Heart left ventricle (tissue), 13 donors: ENCODE results near the gene ANXA5.

ENCODE experiments used
- POLR2A ChIP-seq, 2 donors: fragments of 450-650 bp; IDR thresholded peaks; one replicate each; pipeline ENCODE4 v1.6.1; 2017; ENCODE audit warnings: antibody characterized with exemption in 2 of 2, mild to moderate bottlenecking in 2 of 2, moderate library complexity in 2 of 2
- TF ChIP-seq, protein P1 (sequence below), 12 donors: fragments of 200-600 bp; sonication (generic) in 4 of 12; IDR thresholded peaks; one replicate each; pipeline versions ENCODE4 v1.5.0 to v1.8.0; 2018 to 2022; ENCODE audit warnings: antibody characterized with exemption in 12 of 12, mild to moderate bottlenecking in 5 of 12
- donor health status: ischemic (EF 13 %, LVEDD 7.1; RV severe dilation, severe dysfunction).
- donor health status: DM: no; HTN: yes; CAD: no.
- donor health status: DM: no; HTN: no; CAD: no.
- donor health status: ischemic (EF 25% LVEDD 6.9; RV normal size, moderate dysfunction).
- donor health status: ischemic (EF 25% LVEDD 5.7; RV mildly dilated, moderate dysfunction).
- donor health status: ischemic (EF 35%, LVEDD 5.7; RV mildly dilated, moderate dysfunction).
- donor health status: nonischemic (EF 11% LVEDD 7.7; RV severe dilation, severe dysfunction).
- donor health status: DM: yes; HTN: yes; CAD: no.
- donor health status: PGD.
- donor health status: ischemic (EF 29% LVEDD 5.4; RV normal size, mild dysfunction).
- donor health status: nonischemic (EF 23%, LVEDD 6.1; RV moderate dilation, normal function).

DNA sequence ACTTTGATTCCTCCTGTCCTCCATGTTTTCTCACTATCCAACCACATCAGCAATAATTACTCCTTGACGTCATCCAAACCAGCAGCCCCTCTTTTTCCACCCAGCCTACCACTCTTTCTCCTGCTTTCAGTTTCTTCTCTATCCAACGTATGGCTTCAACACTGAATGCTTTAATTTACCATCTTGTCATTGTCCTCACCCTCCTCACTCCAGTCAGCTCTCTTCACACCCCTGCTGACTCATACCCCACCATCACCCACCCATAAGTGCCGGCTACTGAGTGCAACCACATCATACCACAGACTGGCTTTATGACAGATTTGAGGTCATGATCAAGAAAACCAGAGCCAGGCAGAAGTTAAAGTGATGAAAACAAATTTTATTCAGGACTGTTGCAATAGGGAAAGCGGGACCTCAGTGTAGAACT lies 9.8 kb upstream of the ANXA5 start:
- TF ChIP-seq, protein P1, sequence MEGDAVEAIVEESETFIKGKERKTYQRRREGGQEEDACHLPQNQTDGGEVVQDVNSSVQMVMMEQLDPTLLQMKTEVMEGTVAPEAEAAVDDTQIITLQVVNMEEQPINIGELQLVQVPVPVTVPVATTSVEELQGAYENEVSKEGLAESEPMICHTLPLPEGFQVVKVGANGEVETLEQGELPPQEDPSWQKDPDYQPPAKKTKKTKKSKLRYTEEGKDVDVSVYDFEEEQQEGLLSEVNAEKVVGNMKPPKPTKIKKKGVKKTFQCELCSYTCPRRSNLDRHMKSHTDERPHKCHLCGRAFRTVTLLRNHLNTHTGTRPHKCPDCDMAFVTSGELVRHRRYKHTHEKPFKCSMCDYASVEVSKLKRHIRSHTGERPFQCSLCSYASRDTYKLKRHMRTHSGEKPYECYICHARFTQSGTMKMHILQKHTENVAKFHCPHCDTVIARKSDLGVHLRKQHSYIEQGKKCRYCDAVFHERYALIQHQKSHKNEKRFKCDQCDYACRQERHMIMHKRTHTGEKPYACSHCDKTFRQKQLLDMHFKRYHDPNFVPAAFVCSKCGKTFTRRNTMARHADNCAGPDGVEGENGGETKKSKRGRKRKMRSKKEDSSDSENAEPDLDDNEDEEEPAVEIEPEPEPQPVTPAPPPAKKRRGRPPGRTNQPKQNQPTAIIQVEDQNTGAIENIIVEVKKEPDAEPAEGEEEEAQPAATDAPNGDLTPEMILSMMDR (IDR thresholded peaks at IDR 0.05) = no peak
- TF ChIP-seq POLR2A (IDR thresholded peaks at IDR 0.05) = no peak
